Skeletal muscle cell (primary cell): ENCODE results near the gene ANKRD23.
"Not testable (repeated sequence)": the region's sequence is repeated elsewhere in the genome, so short reads cannot be mapped to it uniquely, and the experiment has no call there.

ENCODE experiments used
- DNase-seq: peaks from one replicate; pipeline ENCODE4 v3.0.0-alpha.2; 2010; ENCODE audit warnings: low read depth
- H3K4me3 ChIP-seq: 2 replicates; pipeline ENCODE4 v1.5.1; 2011; ENCODE audit warnings: low read depth, mild to moderate bottlenecking, control low read depth, low read length, moderate library complexity

ANKRD23 gene

DNA sequence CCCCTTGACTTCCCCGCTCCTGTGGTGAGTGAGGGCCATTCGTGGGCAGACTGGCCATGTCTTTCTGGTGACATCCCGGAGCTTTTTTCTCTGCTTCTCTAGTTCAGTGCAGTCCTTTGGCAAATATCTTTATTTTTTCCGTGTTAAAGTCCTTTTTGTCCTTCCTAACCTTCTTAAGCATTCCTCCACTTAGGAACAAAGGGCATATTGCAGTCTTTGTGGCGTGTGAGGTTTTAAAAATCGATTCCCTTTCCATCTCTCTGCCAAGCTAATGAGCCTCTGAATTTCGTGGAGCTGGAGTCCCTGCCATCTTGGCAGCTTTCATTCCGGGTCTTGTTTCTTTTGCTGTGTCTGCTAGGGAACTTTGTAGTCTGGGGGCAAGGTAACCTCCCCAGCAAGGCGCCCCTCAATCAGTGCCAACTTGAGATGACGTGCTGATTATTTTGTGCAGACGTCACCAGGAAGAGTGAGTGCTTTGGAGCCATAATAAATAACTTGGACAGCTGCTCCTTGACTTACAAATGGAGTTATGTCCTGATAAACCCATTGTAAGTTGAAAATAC is 22.6 kb downstream of the ANKRD23 start:
- no peak overlapping the region for H3K4me3 ChIP-seq
- DNase-seq: no peak

DNA sequence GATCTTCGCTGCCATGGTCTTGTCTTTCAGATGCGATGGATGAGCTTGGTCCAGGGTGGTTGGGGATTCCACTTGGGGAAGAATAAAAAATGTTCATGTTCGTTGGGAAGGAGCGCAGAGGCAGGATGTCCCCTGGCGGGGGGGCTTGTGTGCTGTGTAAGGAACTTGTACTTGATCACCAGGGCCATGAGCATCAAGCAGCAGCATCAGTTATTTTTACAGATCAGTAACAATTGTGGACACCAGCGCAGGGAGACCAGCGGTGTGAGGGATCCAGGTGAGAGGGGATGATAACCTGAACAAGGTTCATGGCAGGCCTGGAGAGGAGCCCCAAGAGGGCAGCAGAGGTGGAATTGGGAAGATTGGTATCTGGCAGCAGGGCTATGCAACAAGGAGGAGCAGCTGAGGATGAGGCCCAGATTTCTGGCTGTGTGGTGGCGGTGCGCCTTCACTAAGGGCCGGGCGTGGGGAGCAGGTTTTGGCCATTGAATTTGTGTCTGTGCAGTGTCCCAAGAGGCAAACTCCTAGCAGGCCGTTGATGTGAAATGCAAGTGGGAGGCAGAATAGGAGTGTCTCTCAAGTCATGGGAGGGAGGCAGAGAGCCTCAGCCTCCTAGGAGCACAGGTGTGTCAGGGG is 23.8 kb downstream of the ANKRD23 start:
- DNase-seq: no peak
- no peak overlapping the region for H3K4me3 ChIP-seq

DNA sequence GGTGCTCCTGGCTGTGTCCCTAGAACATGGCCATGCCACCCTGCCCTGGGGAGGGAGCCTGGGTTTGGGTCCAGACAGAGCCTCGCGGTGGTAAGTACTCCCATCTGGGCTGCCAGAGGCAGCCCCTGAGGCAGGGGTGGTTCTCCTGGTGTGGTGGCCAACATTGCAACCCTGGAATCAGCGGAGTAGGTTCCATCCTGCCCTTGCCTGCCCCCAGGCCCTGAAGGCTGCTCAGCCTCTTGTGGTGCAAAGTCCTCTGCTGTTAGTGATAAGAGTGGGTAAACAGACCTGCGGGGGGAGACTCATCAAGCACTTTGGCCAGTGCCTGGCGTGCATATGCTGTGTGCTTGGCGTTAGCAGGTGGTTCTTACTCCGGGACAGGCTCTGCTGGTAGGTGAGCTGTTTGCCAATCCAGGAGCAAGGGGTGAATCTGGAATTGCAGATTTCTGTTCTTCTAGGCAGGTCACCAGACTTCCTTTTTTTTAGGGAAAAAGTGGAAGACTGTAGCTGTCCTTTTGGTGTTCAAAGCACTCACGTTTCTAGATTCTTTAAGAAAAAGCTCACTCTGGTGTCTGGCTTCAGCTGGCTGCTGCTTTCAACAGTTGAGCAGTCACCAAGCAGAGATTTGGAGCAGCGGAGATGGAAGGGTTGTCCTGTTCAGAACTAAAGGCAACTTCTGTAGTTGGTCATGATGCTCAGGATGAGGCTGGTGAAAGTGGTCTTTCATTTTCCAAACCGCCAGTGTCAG is 24.5 kb downstream of the ANKRD23 start:
- no peak overlapping the region for H3K4me3 ChIP-seq
- no peak for DNase-seq

DNA sequence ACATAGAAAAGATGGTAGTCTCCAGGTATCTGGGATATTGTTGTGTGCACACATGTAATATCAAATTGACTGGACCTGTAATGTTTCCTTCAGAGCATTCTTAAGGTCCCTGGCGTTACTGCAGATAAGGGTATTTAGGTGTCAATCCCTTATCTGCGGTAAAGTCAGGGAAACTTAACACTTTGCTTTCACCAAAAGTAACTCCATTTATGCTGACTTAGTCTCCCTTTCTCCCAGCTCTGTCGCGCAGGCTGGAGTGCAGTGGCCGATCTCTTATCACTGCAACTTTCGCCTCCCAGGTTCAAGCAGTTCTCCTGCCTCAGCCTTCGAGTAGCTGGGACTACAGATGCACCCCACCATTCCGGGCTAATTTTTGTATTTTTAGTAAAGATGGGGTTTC is 25.9 kb downstream of the ANKRD23 start:
- H3K4me3 ChIP-seq: no peak overlapping the region

DNA sequence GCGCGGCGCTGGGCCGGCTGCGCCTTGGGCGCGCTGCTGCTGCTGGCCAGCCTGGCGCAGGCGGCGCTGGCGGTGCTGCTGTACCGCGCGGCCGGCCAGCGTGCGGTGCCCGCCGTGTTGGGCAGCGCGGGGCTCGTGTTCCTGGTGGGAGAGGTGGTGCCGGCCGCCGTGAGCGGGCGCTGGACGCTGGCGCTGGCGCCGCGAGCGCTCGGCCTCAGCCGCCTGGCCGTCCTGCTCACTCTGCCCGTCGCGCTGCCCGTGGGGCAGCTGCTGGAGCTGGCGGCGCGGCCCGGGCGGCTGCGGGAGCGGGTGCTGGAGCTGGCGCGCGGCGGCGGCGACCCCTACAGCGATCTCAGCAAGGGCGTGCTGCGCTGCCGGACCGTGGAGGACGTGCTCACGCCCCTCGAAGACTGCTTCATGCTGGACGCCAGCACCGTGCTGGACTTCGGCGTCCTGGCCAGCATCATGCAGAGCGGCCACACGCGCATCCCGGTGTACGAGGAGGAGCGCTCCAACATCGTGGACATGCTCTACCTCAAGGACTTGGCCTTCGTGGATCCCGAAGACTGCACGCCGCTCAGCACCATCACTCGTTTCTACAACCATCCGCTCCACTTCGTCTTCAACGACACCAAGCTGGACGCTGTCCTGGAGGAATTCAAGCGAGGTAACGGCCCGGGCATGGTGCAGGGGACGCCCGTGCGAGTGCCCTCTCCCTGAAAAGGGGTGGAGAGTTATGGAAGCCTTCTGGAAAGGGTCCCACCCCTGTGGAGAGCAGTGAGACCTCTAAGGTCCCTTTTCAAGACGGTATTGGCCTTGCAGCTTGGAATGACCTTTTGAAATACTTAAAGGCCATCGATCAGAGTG is 26.8 kb downstream of the ANKRD23 start:
- peak overlapping the region; percentile 65 for H3K4me3 ChIP-seq
- DNase-seq: no peak

More for the DNA sequence above, 25.9 kb downstream of the ANKRD23 start:
- DNase-seq: no peak

DNA sequence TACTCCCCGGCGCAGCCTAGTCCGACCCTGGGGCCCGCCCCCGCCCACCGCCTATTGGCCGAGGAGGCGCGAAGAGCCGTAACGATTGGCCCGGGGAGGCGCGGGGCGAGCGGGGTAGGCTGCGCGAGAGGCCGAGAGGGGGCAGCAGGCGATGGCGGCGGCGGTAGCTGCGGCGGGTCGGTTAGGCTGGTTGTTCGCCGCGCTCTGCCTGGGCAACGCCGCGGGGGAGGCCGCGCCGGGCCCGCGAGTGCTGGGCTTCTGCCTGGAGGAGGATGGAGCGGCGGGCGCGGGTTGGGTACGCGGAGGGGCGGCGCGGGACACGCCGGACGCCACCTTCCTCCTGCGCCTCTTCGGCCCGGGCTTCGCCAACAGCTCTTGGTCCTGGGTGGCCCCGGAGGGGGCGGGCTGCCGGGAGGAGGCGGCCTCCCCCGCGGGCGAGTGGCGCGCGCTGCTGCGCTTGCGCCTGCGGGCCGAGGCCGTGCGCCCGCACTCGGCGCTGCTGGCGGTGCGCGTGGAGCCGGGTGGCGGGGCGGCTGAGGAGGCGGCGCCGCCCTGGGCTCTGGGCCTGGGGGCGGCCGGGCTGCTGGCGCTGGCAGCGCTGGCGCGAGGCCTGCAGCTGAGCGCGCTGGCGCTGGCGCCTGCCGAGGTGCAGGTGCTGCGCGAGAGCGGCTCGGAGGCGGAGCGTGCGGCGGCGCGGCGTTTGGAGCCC is 27.5 kb downstream of the ANKRD23 start, which contains the start of gene CNNM3:
Gene CNNM3, plus strand, starts transcription at position 142 of the 709 bp plus-strand sequence. Its CDS starts 10 bp downstream, at position 152.
- peak; percentile 69 for DNase-seq
- H3K4me3 ChIP-seq: peak within 1 kb of the TSS; percentile 65

DNA sequence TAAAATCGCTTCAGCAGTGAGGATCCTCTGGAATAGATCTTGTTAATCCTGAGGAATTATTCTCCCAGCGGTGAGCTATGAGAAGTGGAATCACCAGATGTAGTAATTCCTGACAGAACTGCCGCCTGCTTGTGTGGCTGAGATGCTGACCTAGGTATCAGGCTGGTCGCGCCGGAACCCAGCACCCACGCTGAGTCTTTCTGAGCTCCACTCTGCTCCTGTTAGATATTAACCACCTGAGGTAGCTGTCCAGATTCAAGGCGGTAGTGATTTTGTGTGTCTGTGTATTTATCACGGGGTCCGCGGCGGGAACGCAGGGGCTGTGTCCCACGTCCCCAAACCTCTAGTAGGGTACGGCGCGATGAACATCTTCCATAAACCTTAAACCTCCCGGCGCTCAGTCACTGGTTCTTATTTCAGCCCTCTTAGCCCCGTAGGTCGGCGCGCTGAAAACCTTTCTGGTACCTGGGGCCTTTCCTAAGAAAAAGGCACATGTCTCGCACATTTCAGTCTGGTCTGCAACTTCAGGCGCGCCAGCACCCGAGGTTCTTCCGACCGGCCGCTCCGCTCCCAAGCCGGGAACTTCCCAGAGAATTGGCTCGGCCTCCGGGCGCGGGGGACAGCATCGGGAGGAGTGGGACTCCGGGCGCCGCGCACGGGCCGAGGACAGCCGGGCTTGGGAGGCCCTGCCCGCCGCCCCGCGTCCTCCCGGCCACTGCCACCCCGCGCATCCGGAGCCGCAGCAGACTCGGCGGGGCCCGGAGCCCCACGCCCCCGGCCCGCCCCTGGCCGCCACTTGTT is 28.3 kb downstream of the ANKRD23 start:
- no peak for DNase-seq
- peak overlapping the region; percentile 65 for H3K4me3 ChIP-seq

DNA sequence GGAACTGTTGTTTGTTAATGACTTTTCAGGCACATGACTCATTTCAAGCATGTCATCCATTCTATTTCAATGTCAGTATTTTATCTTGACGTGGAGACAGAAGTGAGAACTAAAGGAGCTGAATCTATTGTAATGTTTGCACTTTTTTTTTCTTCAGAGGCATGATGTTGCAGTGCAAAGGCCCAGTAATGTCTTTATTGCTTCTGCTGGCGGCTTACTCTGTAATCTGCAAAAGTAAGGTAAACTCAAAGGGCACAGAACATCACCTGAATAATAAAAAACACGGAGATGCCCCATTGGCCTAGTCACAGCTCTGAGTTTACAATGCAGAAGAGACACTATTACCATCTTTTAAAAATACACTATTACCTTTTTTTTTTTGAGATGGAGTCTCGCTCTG is 30.2 kb downstream of the ANKRD23 start:
- DNase-seq: no peak
- H3K4me3 ChIP-seq: no peak overlapping the region

DNA sequence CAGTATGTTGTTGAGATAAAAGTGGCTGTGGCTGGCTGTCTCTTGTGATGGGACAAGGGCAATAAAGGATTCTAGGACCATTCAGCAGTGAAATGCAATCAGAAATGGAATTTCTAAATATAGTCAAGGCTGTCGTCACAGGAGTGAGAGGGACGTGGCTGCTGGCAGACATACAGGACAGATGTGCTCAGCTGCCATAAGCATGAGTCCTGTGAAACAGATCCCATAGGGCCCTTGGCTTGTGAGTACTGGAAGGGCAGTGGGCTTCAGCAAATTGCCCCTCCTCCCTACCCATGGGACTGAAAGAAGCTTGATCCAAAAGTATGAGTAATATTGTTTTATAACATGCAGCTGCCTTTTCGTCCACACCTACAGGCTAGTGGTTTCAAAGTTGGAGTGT is 31.9 kb downstream of the ANKRD23 start:
- peak; percentile 90 for DNase-seq
- H3K4me3 ChIP-seq: no peak overlapping the region

DNA sequence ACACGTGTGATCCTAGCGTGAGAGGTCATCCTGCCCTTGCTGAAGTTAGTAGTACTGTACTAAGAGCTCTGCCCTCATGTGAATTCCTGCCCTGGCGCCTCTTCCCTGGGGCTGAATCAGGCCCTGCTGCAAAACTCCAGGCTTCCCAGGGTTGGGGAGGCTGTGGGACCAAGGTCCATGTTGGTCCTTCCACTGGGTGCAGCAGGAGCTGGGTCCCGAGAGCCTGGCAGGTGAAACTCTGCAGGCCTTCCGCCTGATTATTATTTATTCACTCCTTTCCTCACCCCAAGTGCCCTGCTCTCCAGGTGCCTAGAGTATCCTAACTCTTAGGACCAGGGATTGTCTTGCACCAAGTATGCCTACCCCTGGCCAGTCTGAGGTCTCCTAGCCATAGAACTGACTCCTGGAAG is 33.0 kb downstream of the ANKRD23 start:
- H3K4me3 ChIP-seq: no peak overlapping the region
- DNase-seq: no peak

DNA sequence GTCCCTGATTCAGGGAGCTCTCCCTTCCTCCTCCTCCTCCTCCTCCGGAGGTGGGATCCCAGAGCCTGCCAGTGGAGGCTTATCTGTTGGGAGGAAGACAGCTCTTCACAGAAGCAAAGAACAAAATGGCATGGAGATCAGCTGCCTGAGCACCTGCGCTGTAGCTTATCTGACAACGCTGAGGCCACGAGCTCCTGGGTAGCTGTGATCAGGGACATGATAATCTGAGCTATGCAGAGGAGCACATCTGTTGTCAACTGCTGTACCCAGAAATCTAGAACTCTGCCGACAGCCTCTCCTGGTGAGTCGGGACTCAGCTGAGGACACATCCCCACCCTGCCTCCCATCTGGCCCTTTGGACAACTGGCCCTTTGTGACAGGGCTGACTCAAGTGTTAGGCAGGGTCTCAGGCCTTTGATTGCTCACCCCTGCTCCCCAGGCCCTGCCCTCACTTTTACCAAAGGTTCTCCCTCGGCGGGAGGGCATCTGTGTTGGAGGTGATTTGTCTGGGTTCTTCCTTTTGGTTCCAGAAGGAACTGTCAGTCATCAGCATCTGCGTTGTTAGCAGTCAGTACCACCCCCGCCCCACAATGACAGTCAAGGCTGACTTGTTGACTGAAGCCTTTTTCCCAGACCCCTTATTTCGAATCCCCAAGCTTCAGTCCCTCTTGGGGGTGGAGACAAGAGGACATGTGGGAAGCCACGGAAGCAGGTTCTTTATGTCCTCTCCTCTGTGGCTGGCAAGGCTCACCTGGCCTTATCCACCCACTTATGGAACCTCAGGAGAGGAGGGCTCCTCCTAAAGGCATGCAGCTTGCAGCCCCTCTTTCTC is 33.7 kb downstream of the ANKRD23 start:
- DNase-seq: no peak

DNA sequence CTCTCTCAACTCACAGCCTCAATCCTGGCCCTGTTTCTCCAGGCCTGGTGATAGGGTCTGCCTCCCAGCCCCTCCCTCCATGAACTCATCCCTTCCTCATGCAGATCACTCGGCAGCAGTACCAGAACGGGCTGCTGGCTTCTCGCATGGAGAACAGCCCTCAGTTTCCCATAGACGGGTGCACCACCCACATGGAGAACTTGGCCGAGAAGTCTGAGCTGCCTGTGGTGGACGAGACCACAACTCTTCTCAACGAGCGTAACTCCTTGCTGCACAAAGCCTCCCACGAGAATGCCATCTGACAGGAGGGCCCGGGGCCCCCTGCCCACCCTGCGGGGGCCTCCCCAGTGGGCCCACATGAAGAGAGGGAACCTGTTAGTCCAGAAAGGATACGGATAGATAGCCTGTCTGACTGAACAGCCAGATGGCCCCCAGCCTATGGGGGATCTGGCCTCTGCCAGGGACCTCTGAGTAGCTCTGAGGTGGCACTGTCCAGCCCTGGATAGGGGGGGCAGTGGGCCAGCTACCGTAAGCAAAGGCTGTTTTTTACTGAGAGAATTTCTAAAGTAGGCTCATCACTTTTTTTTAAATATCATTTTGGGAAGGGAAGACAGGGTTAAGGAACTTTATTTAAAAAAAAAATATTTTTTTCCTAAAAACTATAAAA is 34.5 kb downstream of the ANKRD23 start:
- no peak for DNase-seq

More for the DNA sequence above, 33.7 kb downstream of the ANKRD23 start:
- no peak overlapping the region for H3K4me3 ChIP-seq

DNA sequence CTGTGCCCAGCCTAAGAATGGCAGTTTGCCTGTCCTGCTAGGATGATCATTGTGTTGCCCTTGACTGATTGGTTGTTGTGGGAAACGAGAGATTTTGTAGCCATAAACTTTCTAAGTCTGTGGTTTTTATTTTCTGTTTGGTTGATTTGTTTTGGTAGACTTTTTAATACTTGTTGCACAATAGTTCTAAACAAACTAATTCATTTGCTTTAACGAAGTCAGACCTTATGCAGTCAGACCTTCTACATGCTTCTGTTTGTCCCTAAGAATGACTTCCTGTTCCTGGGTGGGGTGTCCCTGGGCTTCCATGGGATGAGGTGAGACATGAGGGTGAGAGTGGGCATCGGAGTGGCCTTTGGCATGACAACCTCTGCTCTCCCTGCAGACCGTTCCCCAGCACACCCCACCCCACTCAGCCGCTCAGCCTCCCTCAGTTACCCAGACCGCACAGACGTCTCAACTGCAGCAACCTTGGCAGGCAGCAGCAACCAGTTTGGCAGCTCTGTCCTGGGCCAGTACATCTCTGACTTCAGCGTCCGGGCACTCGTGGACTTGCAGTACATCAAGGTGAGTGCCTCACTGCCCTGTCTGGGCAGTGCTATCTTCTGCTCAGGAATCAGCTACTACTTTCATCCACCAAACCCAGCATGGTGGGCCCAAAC is 35.5 kb downstream of the ANKRD23 start:
- no peak for DNase-seq
- no peak overlapping the region for H3K4me3 ChIP-seq

More for the DNA sequence above, 34.5 kb downstream of the ANKRD23 start:
- no peak overlapping the region for H3K4me3 ChIP-seq

DNA sequence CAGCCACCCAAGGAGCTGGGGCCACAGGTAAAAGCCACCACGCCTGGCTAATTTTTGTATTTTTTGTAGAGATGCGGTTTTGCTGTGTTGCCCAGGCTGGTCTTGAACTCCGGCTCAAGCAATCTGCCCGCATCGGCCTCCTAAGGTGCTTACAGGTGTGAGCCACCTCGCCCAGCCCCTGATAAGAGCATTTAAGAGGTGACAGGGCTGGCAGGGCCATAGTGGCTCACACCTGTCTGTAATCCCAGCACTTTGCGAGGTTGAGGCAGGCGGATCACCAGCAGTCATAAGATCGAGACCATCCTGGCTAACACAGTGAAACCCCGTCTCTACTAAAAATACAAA is 36.7 kb downstream of the ANKRD23 start:
- no peak overlapping the region for H3K4me3 ChIP-seq
- no peak for DNase-seq

DNA sequence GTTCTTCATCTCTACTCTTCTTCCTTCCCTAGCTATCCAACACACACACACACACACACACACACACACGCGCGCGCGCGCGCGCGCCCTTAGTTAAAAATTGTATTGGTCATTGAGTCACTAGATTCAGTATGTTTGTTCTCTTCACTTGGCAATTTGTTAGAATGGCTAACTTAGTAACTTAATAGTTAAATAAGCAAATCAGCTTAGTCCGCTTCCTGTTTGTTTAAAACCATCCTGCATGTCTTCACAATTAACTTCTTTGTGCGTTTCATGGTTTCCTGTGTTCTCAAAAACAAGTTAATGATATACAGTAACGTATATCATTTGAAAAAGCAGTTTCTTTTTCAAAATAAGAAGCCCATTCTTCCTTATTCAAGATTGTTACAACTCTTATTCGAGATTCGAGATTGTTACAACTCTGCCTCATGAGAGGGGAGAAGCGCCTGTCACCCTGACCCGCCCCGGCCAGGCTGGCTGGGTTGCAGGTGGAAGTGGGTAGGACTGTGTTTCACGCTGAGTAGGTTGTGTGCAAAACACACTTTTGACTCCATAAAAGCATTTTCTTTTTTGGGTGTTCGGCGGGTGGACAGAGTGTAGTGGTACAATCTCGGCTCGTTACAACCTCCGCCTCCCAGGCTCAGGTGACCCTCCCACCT is 37.2 kb downstream of the ANKRD23 start:
- H3K4me3 ChIP-seq: no peak overlapping the region
- no peak for DNase-seq

DNA sequence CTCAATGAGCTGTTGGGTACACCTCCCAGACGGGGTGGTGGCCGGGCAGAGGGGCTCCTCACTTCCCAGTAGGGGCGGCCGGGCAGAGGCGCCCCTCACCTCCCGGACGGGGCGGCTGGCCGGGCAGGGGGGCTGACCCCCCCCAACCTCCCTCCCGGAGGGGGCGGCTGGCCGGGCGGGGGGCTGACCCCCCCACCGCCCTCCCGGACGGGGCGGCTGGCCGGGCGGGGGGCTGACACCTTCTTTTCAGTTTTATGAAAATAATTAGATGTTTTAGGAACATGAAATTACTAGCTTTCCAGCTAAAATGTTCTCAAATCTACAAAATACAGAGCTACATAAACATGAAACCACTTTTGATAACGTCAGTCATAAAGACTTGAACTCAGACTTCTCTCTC is 37.9 kb downstream of the ANKRD23 start:
- not testable (repeated sequence) for H3K4me3 ChIP-seq, DNase-seq
